Smooth muscle cell (in vitro differentiated cells): ENCODE measurements around the gene TFPT. TPM values are rescaled to one million over a fixed set of nuclear protein-coding genes. Genes with fewer than 3 reads are reported as not detected.

ENCODE experiments used
- DNase-seq: peaks from one replicate; lab custom pipeline; 2025; ENCODE audit not compliant: unreplicated experiment; lab: John Stamatoyannopoulos, UW
- H2AFZ ChIP-seq: fragments of 200-600 bp; sonication (generic); 2 replicates; pipeline ENCODE4 v1.6.0; 2016; ENCODE audit warnings: antibody characterized with exemption, low read depth, mild to moderate bottlenecking
- H3F3A ChIP-seq: fragments of 200-600 bp; sonication (generic); 2 replicates; pipeline ENCODE4 v1.6.0; 2017; ENCODE audit warnings: antibody characterized with exemption, low read depth
- H3K27ac ChIP-seq: fragments of 200-600 bp; sonication (generic); 2 replicates; pipeline ENCODE4 v1.5.1; 2016; ENCODE audit warnings: low read depth, mild to moderate bottlenecking
- H3K27me3 ChIP-seq: fragments of 200-600 bp; sonication (generic); 2 replicates; pipeline ENCODE4 v1.6.1; 2016; ENCODE audit warnings: low read depth, mild to moderate bottlenecking
- H3K36me3 ChIP-seq: fragments of 200-600 bp; sonication (generic); 2 replicates; pipeline ENCODE4 v1.5.1; 2016; ENCODE audit warnings: low read depth
- H3K4me1 ChIP-seq: fragments of 200-600 bp; sonication (generic); 2 replicates; pipeline ENCODE4 v1.5.1; 2016; ENCODE audit warnings: low read depth
- H3K4me2 ChIP-seq: fragments of 200-600 bp; sonication (generic); 2 replicates; pipeline ENCODE4 v1.6.0; 2016; ENCODE audit warnings: mild to moderate bottlenecking
- H3K4me3 ChIP-seq: fragments of 200-600 bp; sonication (generic); 2 replicates; pipeline ENCODE4 v1.5.1; 2016; ENCODE audit warnings: mild to moderate bottlenecking
- H3K79me2 ChIP-seq: fragments of 200-600 bp; sonication (generic); 2 replicates; pipeline ENCODE4 v1.6.0; 2016; ENCODE audit warnings: low read depth, mild to moderate bottlenecking
- H3K9ac ChIP-seq: fragments of 200-600 bp; sonication (generic); 2 replicates; pipeline ENCODE4 v1.6.0; 2016; ENCODE audit warnings: low read depth
- H3K9me3 ChIP-seq: fragments of 200-600 bp; sonication (generic); replicated peaks from 2 replicates; pipeline ENCODE4 v1.5.1; 2016; ENCODE audit warnings: low read depth
- H4K20me1 ChIP-seq: fragments of 200-600 bp; sonication (generic); 2 replicates; pipeline ENCODE4 v1.6.0; 2016; ENCODE audit warnings: low read depth
- WGBS: methylation state at CpG from one replicate; pipeline ENCODE4 v1.1.7; 2016; ENCODE audit warnings: low lambda C conversion rate; 5-methylcytosine and 5-hydroxymethylcytosine counted together
- polyA plus RNA-seq: library from polyadenylated mRNA; unstranded; fragments of >200 nt; fragmentation: Nextera tagmentation; extraction: Ambion mirVana; gene quantifications from 2 replicates; pipeline ENCODE4 v1.2.1, GENCODE V29; 2016
- total RNA-seq: library from RNA; depleted of rRNA; stranded (reverse); fragments of >200 nt; gene quantifications from 2 replicates; pipeline ENCODE4 v1.2.3, GENCODE V29; 2014
- TF ChIP-seq, protein P1 (sequence below): fragments of 200-600 bp; sonication (generic); IDR thresholded peaks from 2 replicates; pipeline ENCODE4 v1.5.1; 2017; ENCODE audit warnings: borderline replicate concordance, mild to moderate bottlenecking, antibody characterized with exemption; ENCODE audit not compliant: insufficient read depth, poor library complexity, severe bottlenecking

Gene TFPT
- total and polyA plus RNA-seq, 2 experiments from 2014 or later = 17.1 to 56.0 TPM

DNA sequence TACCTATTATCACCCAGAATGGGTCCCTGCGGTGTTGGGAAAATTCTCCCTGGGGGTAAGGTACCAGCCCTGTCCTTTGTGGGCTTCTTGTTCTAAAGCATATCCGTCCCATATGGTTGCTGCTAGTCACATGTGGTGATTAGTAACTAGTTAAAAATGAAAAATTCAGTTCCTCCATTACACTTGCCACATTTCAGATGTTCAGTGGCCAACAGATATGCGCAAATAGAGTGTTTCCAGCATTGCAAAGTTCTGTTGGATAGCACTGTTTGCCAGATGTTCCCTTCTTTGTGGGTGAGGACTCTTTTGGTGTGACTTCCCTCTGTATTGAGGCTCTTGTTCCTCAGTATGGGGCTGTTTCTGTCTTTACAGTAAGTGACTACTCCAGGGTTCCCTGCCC, 25.9 kb upstream of the TFPT start:
- H4K20me1 ChIP-seq = peaks cover 56% of the 10 kb centered on the region
- H3K9me3 ChIP-seq = no peaks in the 10 kb centered on the region
- DNase-seq = no peak
- 98% methylated on average over 3 of the region's 3 CpGs for WGBS
- H3K27me3 ChIP-seq = no peaks in the 10 kb centered on the region
- no peak overlapping the region for H3K9ac ChIP-seq
- H2AFZ ChIP-seq = no peak overlapping the region
- H3F3A ChIP-seq = no peaks in the 10 kb centered on the region
- H3K36me3 ChIP-seq = no peaks in the 10 kb centered on the region
- peaks cover 12% of the 10 kb centered on the region for H3K4me1 ChIP-seq
- TF ChIP-seq, protein P1, sequence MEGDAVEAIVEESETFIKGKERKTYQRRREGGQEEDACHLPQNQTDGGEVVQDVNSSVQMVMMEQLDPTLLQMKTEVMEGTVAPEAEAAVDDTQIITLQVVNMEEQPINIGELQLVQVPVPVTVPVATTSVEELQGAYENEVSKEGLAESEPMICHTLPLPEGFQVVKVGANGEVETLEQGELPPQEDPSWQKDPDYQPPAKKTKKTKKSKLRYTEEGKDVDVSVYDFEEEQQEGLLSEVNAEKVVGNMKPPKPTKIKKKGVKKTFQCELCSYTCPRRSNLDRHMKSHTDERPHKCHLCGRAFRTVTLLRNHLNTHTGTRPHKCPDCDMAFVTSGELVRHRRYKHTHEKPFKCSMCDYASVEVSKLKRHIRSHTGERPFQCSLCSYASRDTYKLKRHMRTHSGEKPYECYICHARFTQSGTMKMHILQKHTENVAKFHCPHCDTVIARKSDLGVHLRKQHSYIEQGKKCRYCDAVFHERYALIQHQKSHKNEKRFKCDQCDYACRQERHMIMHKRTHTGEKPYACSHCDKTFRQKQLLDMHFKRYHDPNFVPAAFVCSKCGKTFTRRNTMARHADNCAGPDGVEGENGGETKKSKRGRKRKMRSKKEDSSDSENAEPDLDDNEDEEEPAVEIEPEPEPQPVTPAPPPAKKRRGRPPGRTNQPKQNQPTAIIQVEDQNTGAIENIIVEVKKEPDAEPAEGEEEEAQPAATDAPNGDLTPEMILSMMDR = no peak
- H3K79me2 ChIP-seq = peaks cover 49% of the 10 kb centered on the region
- no peak overlapping the region for H3K27ac ChIP-seq
- no peak overlapping the region for H3K4me2 ChIP-seq
- H3K4me3 ChIP-seq = no peak overlapping the region

DNA sequence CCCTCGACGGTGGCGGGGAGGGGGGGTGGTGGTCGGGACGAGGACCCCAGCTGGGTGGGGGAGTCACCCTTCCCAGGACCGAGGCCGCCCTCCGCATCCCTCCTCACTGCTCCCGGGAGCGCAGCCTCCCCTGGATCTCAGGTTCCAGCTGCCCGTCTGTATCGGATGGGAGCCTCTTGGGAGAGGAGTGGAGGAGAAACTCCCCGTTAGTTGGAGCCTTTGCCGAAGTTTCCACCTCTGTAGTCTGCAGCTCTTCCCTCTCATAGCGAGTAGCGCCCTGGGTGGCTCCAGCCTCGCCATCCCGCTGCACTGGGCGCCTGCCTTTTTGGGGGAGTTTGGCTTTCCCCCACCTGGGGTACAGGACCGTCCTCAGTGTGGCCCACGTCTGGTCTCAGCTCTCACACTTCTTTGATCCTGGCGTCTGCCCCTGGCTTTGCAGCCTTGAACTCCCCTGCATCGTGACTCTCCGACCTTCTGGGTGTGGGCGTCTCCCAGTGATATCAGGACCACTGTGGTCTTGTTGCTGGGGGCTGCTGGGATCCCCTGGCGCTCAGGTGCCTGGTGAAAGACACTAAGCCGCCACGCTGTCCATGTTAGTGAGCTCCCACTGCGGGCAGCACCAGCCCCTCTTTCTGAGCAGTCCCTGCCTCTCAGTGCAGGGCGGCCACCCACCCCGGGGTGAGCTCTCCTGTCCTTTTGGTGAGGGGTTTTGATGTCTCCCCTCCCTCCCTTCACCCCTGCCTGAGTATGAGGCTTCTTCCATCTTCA, 23.2 kb upstream of the TFPT start:
- no peak for DNase-seq

DNA sequence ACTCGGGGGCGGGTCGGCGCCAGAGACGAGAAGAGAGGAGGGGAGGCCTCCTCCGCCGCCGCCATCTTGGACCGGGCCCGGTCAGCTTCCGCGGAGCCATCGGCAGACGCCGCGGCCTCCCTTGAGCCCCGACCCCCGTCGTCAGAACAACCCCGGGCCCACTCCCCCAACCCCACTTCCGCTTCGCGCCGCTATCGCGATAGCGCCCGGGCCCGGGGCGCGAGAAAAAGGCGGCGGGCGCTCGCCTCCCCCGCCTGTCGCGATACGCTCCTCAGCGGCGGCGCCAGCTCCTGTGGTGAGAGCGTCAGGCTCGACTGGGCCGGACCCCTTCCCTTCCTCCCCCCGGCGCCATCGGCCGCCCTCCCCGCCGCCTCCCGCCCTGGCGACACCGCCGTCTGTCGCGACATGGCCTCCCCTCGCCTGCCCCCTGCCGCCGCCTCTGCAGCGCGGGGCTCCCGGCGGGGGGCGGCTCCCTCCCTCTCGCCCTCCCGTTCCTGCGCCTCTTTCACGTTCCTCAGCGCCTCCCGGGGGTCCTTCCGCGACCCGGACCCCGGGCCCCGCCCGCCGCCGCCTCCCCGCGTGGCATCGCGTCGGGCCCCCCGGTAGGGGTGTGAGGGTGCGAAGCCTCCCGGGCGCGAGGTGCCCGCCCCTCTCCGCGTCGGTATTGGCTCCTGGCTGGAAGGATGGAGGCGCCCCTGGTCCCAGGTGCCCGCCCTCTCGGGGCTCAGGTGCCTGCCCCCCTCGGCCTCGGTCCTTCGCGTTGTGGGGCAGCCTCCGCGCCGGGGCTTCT, 22.4 kb upstream of the TFPT start, which contains the start of gene CNOT3:
Gene CNOT3, plus strand, starts transcription at position 64 of the 790 bp plus-strand sequence. CDS start 5,217 bp downstream, outside the sequence.
- H3K27me3 ChIP-seq = no peaks in the 10 kb centered on the region
- H4K20me1 ChIP-seq = peaks cover 50% of the 10 kb centered on the region
- H3F3A ChIP-seq = no peaks in the 10 kb centered on the region
- WGBS = 1% methylated on average over 67 of the region's 103 CpGs
- H3K4me1 ChIP-seq = peaks cover 12% of the 10 kb centered on the region
- no peaks in the 10 kb centered on the region for H3K9me3 ChIP-seq
- peak within 1 kb of the TSS; percentile 100 for H3K9ac ChIP-seq
- H3K4me3 ChIP-seq = peak within 1 kb of the TSS; percentile 100
- peaks cover 49% of the 10 kb centered on the region for H3K79me2 ChIP-seq
- no peak for DNase-seq
- peak within 1 kb of the TSS; percentile 69 for H2AFZ ChIP-seq
- peak within 1 kb of the TSS; percentile 99 for H3K4me2 ChIP-seq
- H3K27ac ChIP-seq = peak within 1 kb of the TSS; percentile 95
- TF ChIP-seq, protein P1 = peak; percentile 30
- H3K36me3 ChIP-seq = no peaks in the 10 kb centered on the region

More for the DNA sequence above, 23.2 kb upstream of the TFPT start:
- TF ChIP-seq, protein P1 = no peak
- Histone ChIP-seq H3F3A (no peaks in the 10 kb centered on the region), H3K9ac (peak overlapping the region; percentile 100), H4K20me1 (peaks cover 52% of the 10 kb centered on the region), H3K4me2 (peak overlapping the region; percentile 99), H3K4me3 (peak overlapping the region; percentile 100), H3K79me2 (peaks cover 49% of the 10 kb centered on the region), H3K36me3 (no peaks in the 10 kb centered on the region), H3K9me3 (no peaks in the 10 kb centered on the region), H3K27me3 (no peaks in the 10 kb centered on the region), H3K27ac (no peak overlapping the region), H3K4me1 (peaks cover 12% of the 10 kb centered on the region), H2AFZ (no peak overlapping the region)
- 32% methylated on average over 31 of the region's 31 CpGs for WGBS
